K562 (cell line): ENCODE data around the gene PM20D1. TPM values are rescaled to one million over a fixed set of nuclear protein-coding genes. Genes with fewer than 3 reads are reported as not detected.

Experiments used
- DEAF1 ChIP-seq: fragments of 450-650 bp; formaldehyde crosslinking; IDR thresholded peaks from 2 replicates; pipeline ENCODE4 v1.4.0; 2020; ENCODE audit warnings: mild to moderate bottlenecking, moderate library complexity
- FUS ChIP-seq: fragments of 200-400 bp; formaldehyde crosslinking; optimal IDR thresholded peaks from 2 replicates; pipeline ENCODE3; 2017; ENCODE audit warnings: low read depth, low read length
- IFI16 ChIP-seq: fragments of 250-450 bp; sonication (Bioruptor Pico); IDR thresholded peaks from 2 replicates; pipeline ENCODE4 v2.1.2; 2022; ENCODE audit warnings: mild to moderate bottlenecking, inconsistent platforms
- MAFK ChIP-seq: IDR thresholded peaks from 2 replicates; pipeline ENCODE4 v1.6.1; 2011; ENCODE audit warnings: low read length, improper control_type of control experiment
- PRPF4 ChIP-seq: fragments of 200-400 bp; formaldehyde crosslinking; IDR thresholded peaks from one replicate; pipeline ENCODE4 v1.6.1; 2017; ENCODE audit warnings: low read length, low read depth, mild to moderate bottlenecking; ENCODE audit not compliant: insufficient read depth, poor library complexity, severe bottlenecking
- SMC3 ChIP-seq: conservative IDR thresholded peaks from 2 replicates; pipeline ENCODE4 v1.6.1; 2011; ENCODE audit warnings: low read depth, low read length, improper control_type of control experiment; ENCODE audit not compliant: insufficient read depth
- polyA plus RNA-seq, 8 experiments: library from polyadenylated mRNA; depleted of rRNA in 4 of 8; stranded (reverse) in 5 of 8; unstranded in 3 of 8; fragments of >200 nt; fragmentation: Nextera tagmentation in 2 of 8; fragmentation: Illumina TruSeq in 1 of 8; extraction: Ambion mirVana in 2 of 8; extraction: Trizol in 1 of 8; gene quantifications; 2 replicates each; pipeline versions ENCODE4 v1.2.1 to v1.2.3, GENCODE V29; 2011 to 2014; ENCODE audit warnings: inconsistent platforms in 1 of 8, missing spikeins in 1 of 8
- total RNA-seq, 7 experiments: library from RNA; depleted of rRNA in 6 of 7; stranded (reverse); fragments of >200 nt in 6 of 7; fragmentation: Illumina TruSeq in 2 of 7; extraction: Trizol in 2 of 7; gene quantifications; 2 replicates each; pipeline versions ENCODE4 v1.2.1 to v1.2.3, GENCODE V29; 2011 to 2021; ENCODE audit warnings: low replicate concordance in 1 of 7
- TF ChIP-seq, protein P1 (sequence below): sonication (generic); formaldehyde crosslinking; IDR thresholded peaks from 2 replicates; pipeline ENCODE4 v1.8.0; 2023; ENCODE audit warnings: mild to moderate bottlenecking, missing genetic modification reagents

Gene PM20D1
- total and polyA plus RNA-seq, 9 of the 15 experiments (the other 6 are each of a cell fraction or from before 2014, with no cell fraction given), result not detected

GRCh38 chr1:205802060-205802459 is 47.9 kb downstream of the PM20D1 start (continued):
- TF ChIP-seq, protein P1, sequence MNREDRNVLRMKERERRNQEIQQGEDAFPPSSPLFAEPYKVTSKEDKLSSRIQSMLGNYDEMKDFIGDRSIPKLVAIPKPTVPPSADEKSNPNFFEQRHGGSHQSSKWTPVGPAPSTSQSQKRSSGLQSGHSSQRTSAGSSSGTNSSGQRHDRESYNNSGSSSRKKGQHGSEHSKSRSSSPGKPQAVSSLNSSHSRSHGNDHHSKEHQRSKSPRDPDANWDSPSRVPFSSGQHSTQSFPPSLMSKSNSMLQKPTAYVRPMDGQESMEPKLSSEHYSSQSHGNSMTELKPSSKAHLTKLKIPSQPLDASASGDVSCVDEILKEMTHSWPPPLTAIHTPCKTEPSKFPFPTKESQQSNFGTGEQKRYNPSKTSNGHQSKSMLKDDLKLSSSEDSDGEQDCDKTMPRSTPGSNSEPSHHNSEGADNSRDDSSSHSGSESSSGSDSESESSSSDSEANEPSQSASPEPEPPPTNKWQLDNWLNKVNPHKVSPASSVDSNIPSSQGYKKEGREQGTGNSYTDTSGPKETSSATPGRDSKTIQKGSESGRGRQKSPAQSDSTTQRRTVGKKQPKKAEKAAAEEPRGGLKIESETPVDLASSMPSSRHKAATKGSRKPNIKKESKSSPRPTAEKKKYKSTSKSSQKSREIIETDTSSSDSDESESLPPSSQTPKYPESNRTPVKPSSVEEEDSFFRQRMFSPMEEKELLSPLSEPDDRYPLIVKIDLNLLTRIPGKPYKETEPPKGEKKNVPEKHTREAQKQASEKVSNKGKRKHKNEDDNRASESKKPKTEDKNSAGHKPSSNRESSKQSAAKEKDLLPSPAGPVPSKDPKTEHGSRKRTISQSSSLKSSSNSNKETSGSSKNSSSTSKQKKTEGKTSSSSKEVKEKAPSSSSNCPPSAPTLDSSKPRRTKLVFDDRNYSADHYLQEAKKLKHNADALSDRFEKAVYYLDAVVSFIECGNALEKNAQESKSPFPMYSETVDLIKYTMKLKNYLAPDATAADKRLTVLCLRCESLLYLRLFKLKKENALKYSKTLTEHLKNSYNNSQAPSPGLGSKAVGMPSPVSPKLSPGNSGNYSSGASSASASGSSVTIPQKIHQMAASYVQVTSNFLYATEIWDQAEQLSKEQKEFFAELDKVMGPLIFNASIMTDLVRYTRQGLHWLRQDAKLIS (CRISPR knock-in tag), result no peak
- TF ChIP-seq DEAF1 (CRISPR knock-in tag), result no peak
- TF ChIP-seq MAFK, result no peak
- no peak for TF ChIP-seq PRPF4
- TF ChIP-seq IFI16, result no peak
- no peak for TF ChIP-seq FUS
- TF ChIP-seq SMC3, result no peak
